Spinal cord (tissue), 10 donors: ENCODE data around the gene ERC1. TPM values are rescaled to one million over a fixed set of nuclear protein-coding genes. Genes with fewer than 3 reads are reported as not detected.

Experiments
- DNase-seq, 6 donors: peaks; one replicate each; pipeline versions ENCODE4 v3.0.0 to v3.0.0-alpha.2; 2013 to 2015; ENCODE audit warnings: low spot score in 6 of 6, low read depth in 4 of 6
- H3K27ac ChIP-seq: one replicate; pipeline ENCODE4 v1.5.1; 2013; ENCODE audit warnings: low read depth, low read length, control low read depth
- H3K27me3 ChIP-seq: one replicate; pipeline ENCODE4 v1.6.1; 2013; ENCODE audit warnings: low read length; ENCODE audit not compliant: control insufficient read depth, insufficient read depth
- H3K36me3 ChIP-seq: one replicate; pipeline ENCODE4 v1.6.1; 2013; ENCODE audit warnings: low read length; ENCODE audit not compliant: control insufficient read depth, insufficient read depth
- H3K4me1 ChIP-seq: one replicate; pipeline ENCODE4 v1.6.1; 2013; ENCODE audit warnings: low read length; ENCODE audit not compliant: control insufficient read depth, insufficient read depth
- H3K4me3 ChIP-seq: one replicate; pipeline ENCODE4 v1.5.1; 2013; ENCODE audit warnings: low read depth, low read length, control low read depth
- H3K9me3 ChIP-seq: one replicate; pipeline ENCODE4 v1.6.1; 2013; ENCODE audit warnings: low read length; ENCODE audit not compliant: control insufficient read depth, insufficient read depth
- WGBS: methylation state at CpG from one replicate; pipeline ENCODE4 v1.1.5; 2013; ENCODE audit warnings: missing lambda C conversion rate; ENCODE audit not compliant: insufficient coverage; 5-methylcytosine and 5-hydroxymethylcytosine counted together
- polyA plus RNA-seq, 2 donors: library from polyadenylated mRNA; unstranded; fragments of 120-200 nt; gene quantifications; one replicate each; pipeline ENCODE4 v1.2.1, GENCODE V29; 2013; ENCODE audit not compliant: insufficient read length in 2 of 2
- total RNA-seq, 2 donors: library from RNA; depleted of rRNA in 1 of 2; stranded (reverse); fragments of 120-200 nt in 1 of 2; fragments of >200 nt in 1 of 2; gene quantifications; one replicate each; pipeline versions ENCODE4 v1.2.3 to v1.2.4, GENCODE V29; 2013 to 2014
- donor health status: healthy.

Gene ERC1
- total and polyA plus RNA-seq, 4 donors: 44.3 to 75.5 (median 47.9) TPM

DNA sequence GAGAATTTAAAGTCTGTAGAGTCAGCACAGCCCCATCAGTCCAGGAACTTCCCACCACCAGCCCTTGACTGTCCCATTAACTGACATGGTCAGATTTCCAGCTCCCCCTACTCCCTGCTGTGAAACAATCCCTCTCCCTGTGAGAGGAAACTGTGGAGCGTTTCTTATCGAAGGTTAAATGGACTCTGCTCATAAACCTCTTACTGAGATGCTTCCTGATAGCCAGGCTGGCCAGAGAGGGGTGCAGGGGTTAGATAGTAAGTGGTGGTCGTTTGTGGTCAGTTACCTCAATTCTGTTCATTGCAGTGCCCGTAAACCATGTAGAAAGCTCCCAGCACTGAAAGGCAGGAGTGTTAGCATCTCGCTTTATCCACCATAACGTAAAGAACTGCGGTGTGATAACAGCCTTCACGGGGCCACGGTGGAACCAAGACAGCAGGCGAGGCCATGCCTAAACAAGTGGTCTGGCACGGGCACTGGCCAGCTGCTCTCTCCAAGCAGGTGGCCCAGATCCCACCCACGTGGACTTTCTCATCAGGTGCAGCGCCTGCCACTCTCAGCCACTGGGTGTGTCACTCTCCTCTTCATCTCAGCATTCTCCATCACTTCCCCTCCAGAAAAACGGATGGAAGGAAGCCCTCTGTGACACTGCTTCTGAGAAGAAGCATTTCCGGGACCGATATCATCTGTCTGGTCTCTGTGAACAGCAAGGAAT, 501.1 kb downstream of the ERC1 start:
- Histone ChIP-seq H3K27ac (no peak overlapping the region), H3K27me3 (no peaks in the 10 kb centered on the region), H3K4me3 (no peak overlapping the region), H3K36me3 (peaks cover 26% of the 10 kb centered on the region), H3K4me1 (peaks cover 20% of the 10 kb centered on the region), H3K9me3 (no peaks in the 10 kb centered on the region)
- WGBS: 76% methylated on average over 14 of the region's 16 CpGs
- no peak for DNase-seq

DNA sequence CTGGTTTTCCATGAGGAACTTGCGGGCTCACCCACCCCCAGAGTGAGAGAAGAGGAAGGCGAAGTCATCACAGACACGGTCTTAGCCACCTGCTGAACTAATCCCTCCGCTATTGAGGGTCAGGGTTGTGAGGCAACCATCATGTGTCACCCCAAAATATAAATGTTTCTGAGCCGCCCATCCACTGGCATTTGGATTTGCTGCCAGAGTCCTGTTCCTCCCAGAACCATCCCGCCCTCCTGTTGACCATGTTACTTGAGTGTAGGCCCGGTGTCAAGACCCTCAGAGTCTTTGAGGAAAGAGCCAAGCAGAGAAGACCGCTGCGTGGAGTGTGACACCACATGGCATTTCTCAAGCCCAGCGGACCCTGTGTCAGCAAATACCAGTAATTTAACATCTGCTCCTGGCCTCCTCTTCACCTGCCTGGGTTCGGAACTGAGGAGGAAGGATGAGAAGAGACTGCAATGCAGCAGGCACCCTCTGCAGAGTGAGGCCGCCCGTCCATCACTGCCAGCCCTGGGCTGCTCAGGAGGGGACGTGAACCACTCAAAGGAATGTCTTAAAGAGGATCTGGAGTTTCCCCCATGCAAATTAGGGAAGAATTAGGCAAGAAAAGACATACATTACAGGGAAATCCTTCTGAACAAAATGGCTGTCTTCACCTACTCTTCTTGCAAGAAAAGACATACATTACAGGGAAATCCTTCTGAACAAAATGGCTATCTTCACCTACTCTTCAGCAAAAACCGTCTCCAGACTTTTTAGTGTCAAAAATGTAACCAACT, 502.9 kb downstream of the ERC1 start:
- no peak overlapping the region for H3K27ac ChIP-seq
- H3K9me3 ChIP-seq: no peaks in the 10 kb centered on the region
- peaks cover 16% of the 10 kb centered on the region for H3K4me1 ChIP-seq
- H3K27me3 ChIP-seq: no peaks in the 10 kb centered on the region
- DNase-seq: no peak
- H3K36me3 ChIP-seq: peaks cover 32% of the 10 kb centered on the region
- WGBS: 98% methylated on average over 12 of the region's 15 CpGs
- H3K4me3 ChIP-seq: no peak overlapping the region

DNA sequence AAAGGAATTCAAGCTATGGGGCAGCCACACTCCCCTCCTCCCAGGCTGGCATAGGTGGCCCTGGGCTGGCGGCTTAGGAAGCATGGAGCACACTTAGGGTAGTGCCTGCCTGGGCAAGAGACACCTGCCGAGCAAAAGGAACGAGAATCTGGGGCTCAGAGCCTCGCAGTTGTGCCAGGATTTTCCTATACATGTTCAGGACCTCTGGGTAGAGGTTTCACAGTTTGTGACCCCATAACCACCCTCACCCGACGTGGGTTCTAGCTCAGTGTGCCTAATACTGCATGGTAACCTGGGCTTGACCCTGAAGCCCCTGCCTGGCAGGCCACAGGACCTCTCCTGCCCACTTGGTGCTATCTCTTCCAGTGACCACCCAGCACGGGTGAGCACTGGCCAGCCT, 503.8 kb downstream of the ERC1 start:
- H3K4me1 ChIP-seq: peaks cover 14% of the 10 kb centered on the region
- H3K4me3 ChIP-seq: no peak overlapping the region
- DNase-seq: no peak
- no peak overlapping the region for H3K27ac ChIP-seq
- H3K9me3 ChIP-seq: no peaks in the 10 kb centered on the region
- peaks cover 32% of the 10 kb centered on the region for H3K36me3 ChIP-seq
- H3K27me3 ChIP-seq: no peaks in the 10 kb centered on the region
- WGBS: 90% methylated on average over 7 of the region's 7 CpGs

DNA sequence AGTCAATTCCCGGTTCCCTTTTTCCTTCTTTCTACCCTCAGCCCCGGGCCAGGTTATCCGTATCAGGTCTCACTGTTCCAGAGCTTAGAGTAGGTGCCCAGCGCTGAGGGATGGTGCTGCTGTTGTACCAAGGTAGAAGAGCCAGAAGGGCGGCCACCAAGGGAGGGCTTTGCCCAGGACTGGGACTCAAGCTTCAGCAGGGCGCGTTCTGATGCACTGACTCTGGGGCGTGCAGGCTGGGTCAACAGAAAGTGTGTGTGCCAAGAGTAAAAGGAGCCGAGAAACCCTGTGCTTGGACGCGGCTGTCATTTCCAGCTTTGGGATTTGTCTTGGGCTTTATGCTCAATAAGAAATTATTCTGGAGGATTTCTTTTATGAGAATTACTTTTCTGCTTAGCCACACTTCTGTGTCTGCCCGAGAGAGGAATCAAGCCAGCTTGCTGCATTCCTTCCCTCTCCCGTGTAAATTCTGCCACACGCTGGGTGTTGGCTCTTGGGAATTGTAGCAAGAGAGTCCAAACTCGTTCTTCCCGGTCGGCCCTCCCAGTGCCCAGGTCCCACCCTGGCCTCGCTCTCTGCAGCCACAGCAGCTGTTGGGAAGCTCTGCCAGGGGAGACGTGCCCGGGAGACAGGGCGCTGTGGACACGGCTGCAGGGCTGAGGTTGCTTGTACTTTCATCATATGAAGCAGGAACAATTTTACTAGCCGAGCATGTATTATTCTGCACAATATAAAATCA, 505.3 kb downstream of the ERC1 start:
- no peak overlapping the region for H3K27ac ChIP-seq

DNA sequence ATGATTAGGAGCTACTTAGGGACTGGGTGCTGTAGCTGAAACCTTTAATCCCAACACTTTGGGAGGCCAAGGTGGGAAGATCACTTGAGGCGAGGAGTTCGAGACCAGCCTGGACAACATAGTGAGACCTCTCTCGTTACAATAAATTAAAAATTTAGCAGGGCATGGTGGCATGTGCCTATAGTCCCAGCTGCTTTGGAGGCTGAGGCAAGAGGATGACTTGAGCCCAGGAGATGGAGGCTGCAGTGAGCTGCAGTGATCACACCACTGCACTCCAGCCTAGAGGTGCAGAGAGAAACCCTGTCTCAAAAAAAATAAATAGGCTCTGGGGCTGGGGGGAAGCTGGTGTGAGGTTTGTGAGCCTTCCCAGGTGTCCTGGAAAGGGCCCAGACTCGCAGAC, 506.1 kb downstream of the ERC1 start:
- Histone ChIP-seq H3K4me1 (peaks cover 27% of the 10 kb centered on the region), H3K36me3 (peaks cover 27% of the 10 kb centered on the region), H3K4me3 (no peak overlapping the region), H3K27ac (no peak overlapping the region), H3K9me3 (no peaks in the 10 kb centered on the region), H3K27me3 (no peaks in the 10 kb centered on the region)
- 100% methylated on average over 3 of the region's 4 CpGs for WGBS
- no peak for DNase-seq

More for the DNA sequence above, 505.3 kb downstream of the ERC1 start:
- peaks cover 30% of the 10 kb centered on the region for H3K36me3 ChIP-seq
- no peaks in the 10 kb centered on the region for H3K9me3 ChIP-seq
- WGBS: 48% methylated on average over 21 of the region's 23 CpGs
- H3K4me1 ChIP-seq: peaks cover 21% of the 10 kb centered on the region
- DNase-seq: peak in 2 of 6 donors; percentile 20 to 51
- H3K4me3 ChIP-seq: no peak overlapping the region
- H3K27me3 ChIP-seq: no peaks in the 10 kb centered on the region

DNA sequence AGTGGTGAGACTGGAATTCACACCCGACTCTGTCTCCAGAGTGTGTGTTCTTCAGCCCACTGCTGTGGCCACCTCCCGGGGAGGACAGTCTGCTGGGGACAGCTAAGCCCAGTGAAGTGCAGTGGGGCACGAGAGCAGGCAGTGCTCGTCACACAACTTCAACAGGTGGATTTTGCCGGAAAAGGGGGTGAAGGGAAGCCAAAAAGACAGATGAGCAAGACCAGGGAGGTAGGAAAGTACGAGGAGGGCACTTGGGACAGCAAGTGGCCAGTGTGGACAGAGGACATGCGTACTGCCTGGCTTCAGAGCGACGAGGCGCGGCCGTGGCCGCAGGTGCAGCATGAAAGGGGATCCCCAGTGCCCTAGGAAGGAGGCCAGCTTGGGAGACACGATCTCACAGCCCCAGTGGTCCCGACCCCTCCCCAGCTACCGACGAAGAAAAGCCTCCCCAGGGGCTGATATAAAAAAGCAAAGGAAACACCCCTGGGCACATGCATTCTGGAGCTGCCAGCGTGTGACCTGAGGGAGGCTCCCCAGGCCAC, 507.2 kb downstream of the ERC1 start:
- peaks cover 38% of the 10 kb centered on the region for H3K4me1 ChIP-seq
- H3K36me3 ChIP-seq: peaks cover 25% of the 10 kb centered on the region
- DNase-seq: no peak
- H3K9me3 ChIP-seq: no peaks in the 10 kb centered on the region
- no peak overlapping the region for H3K27ac ChIP-seq
- no peak overlapping the region for H3K4me3 ChIP-seq
- WGBS: 94% methylated on average over 14 of the region's 18 CpGs
- H3K27me3 ChIP-seq: no peaks in the 10 kb centered on the region

DNA sequence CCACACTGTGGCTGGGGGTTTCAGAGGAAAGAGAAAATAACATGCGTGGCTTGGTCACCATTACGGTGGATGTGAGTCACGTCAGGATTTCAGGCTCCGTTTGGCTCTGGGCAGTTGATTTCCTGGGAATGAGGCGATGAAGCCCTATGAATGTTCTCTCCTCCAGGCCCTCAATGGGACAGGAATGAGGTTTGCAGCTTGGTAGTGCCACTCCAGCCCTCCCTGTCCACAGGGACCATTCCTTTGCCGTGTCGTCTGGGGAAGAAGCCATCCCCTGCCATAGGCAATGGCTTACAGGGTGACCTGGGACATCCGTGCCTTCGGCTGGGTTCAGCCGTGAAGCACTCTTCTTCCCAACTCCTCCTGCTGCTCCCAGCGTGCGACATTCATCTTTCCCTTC, 508.3 kb downstream of the ERC1 start:
- Histone ChIP-seq H3K27ac (no peak overlapping the region), H3K27me3 (no peaks in the 10 kb centered on the region), H3K4me1 (peaks cover 39% of the 10 kb centered on the region), H3K4me3 (no peak overlapping the region), H3K36me3 (peaks cover 28% of the 10 kb centered on the region), H3K9me3 (no peaks in the 10 kb centered on the region)
- 96% methylated on average over 12 of the region's 12 CpGs for WGBS
- no peak for DNase-seq

DNA sequence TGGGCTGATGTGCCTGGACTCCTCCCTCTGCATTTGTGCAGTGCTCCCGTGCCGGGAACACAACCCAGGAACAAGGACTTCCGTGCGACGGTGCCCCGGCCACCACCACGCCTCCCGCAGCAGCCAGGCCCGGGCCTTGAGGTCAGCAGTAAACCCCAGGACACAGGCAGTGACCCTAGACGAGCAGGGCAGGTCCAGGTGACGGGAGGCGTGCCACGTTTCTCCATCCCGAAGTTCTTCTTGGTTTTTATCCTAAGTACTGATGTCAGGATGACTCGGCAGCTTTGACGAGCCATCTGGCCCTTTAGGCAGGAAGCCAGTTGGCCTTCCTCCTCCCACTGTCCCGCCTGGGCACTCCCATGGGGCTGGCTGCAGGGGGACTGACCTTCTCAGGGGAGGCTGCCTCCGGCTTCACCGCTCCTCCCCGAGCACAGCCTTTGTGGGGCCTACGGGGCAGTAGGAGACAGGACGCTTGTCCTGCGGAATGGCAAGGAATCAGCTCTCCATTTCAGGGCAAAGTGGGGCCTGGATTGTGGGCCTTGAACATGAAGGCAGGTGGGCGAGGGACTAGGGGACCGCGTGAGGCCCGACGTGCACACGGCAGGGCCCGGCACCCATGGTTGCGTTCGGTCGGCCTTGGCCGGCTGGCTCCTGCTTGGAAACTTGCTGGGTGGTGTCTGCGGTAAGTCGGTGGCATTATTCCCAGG, 509.2 kb downstream of the ERC1 start:
- Histone ChIP-seq H3K27me3 (no peaks in the 10 kb centered on the region), H3K4me1 (peaks cover 39% of the 10 kb centered on the region), H3K9me3 (no peaks in the 10 kb centered on the region), H3K36me3 (peaks cover 22% of the 10 kb centered on the region), H3K27ac (no peak overlapping the region), H3K4me3 (no peak overlapping the region)
- DNase-seq: peak in 1 of 6 donors; percentile 20
- 85% methylated on average over 36 of the region's 36 CpGs for WGBS

DNA sequence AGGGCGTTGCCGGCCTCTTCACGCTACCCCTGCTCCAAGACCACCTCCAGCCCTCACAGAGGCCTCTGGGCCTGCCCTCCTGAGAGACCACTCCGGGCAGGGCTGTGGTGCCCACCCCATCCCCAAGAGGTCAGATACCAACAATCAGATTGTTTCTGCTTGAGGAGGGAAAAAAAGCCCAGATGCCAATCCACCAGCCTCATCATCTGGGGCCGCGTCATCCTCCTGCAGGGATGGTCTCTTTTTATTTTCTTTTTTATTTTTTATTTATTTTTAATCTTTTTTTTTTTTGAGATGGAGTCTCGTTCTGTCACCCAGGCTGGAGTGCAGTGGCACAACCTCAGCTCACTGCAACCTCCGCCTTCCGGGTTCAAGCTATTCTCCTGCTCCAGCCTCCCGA, 510.0 kb downstream of the ERC1 start:
- Histone ChIP-seq H3K9me3 (no peaks in the 10 kb centered on the region), H3K4me3 (no peak overlapping the region), H3K27me3 (no peaks in the 10 kb centered on the region), H3K4me1 (peaks cover 33% of the 10 kb centered on the region), H3K36me3 (peaks cover 20% of the 10 kb centered on the region), H3K27ac (no peak overlapping the region)
- WGBS: 97% methylated on average over 5 of the region's 10 CpGs
- no peak for DNase-seq
